ENCODE measurements around the gene CREB5.

Gene CREB5

DNA sequence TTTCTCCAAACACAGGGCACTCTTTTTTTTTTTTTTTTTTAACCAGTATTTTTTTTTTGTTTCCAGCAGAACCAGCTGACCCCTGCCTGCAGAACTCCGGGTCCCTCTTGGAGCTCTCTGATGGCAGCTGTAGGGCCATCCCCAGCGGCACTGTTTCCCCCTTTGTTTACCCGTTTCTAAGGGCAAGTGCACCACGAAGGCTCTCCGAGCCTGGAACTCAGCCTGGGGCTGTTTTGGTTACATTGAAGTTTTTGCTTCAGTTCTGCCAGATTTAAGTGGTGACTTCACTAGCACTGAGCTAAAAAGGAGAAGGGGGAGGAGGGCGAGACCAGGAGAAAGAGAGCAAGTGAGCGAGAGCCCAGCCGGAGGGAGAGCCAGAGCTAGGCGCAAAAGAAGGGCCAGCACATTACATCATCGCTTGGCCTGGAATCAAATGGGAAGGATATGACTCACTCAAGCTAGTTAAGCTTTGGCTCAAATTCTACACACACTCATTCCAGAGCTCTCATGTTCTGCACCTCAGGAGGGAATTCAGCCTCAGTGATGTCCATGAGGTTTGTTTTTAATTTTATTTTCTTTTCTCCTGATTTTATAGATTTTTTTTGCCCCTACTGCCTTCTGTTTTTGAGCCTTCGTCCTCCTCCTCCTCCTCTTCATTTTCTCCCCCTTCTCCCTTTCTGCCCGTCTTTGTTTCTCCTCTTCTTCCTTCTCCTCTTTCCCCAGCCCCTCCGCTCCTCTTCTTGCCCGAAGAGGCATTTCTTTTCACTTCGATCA, 273.5 kb downstream of the CREB5 start:
- peak; percentile 99 for DNase-seq (ENCODE audit: low spot score)

- peak; percentile 63 for DNase-seq (ENCODE audit: low spot score)
Observed at GRCh38 chr7:28686418-28686800, 274.1 kb downstream of the CREB5 start.

DNA sequence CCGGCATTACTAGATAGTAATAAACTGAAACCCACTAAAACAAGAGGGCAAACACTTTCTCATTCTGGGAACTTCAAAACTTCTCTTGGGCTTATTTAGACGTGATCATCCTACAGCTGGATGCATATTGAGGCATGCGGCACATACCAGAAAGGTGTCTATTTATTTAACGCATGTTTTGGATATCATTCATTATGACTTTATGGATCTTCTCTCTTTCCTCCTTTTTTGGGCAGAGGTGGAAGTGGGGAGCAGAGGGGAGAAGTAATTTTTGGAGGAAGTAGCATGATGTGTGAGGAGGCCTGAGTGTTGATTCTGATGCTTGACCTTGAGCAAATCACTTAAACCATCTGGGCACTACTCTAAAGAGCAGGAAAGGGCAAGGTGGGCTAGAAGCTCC, 275.2 kb downstream of the CREB5 start:
- DNase-seq (ENCODE audit: low spot score): no peak

DNA sequence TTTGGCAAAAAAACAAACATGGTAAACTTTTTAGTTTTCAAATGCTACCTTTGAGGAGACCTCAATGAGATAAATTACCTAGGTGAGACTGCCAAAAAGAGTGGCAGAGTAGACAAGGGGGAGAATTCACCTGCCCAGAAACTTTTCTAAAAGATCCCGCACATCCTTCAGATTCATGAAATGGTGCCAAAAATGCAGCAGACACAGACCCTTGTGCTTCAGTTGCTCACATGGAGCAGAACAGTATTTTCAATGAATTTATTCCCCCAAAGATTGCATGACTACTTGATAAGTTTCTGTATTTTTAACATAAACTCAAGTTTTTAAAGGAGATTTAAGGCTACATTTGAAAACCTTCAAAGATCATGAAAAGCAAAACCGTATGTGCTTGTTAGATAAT, 275.9 kb downstream of the CREB5 start:
- DNase-seq (ENCODE audit: low spot score): no peak

DNA sequence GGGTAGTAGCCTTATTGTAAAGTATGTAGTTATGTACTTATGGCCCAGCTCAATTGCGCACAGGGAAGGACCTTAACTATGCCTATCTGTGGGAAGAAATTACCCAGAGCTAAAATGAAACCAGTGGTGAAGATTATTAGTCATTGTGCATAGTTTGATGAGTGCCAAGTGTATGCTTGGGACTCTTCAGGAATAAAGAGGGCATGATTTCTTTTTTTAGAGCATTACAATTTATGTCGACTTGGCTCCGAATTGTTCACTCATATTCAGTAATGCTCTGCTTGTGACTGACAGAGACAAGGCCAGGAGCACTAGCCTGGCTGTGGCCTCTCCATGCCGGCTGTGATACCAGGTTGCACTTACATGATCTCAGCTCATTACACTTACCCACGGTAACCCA, 276.3 kb downstream of the CREB5 start:
- DNase-seq (ENCODE audit: low spot score): no peak

DNA sequence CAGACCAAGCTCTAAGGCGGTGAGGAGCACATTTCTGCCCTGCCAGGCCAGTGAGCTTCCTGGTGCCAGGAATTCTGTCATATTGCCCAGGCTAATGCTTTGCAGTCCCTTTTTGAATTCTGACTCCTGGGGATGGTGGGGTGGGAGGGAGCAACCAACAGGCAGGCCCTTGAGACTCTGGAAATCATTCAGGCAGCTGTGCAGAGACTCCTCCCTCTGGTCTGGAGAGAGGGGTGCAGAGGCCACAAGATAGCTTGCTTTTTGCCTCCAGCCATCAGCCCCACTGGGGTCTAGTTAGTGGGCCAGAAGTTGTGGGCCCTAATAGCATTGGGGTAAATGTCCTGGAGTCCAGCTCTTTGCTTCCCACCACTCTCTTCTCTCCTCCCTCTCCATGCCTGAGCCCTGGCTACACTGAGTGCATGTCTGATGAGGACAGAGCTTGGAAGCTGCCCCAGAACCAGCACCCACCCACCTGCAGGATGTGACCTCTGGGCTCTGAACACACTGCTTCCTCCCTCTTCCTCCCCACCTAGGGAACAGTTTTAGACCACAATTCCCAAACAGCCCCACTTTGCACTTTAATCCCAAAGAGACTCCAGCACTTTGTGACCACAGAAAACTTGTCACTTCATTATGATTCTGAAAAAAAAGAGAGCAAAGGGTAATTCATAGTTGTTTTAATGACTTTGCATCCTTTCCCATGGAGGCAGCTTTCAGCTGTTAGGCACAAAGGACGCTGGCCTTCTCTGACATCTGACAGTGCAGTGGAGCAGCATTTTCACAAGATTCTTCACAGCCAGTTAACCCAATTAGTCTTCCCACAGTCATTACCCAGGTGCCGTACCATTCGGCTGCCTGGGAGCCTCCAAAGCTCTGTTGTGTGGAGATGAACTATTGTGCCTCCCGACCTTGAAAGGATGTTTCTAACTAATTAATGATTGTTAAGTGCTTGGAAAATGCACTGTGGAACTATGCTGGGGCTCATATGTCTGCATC, 283.3 kb downstream of the CREB5 start:
- no peak for DNase-seq (ENCODE audit: low spot score)

DNA sequence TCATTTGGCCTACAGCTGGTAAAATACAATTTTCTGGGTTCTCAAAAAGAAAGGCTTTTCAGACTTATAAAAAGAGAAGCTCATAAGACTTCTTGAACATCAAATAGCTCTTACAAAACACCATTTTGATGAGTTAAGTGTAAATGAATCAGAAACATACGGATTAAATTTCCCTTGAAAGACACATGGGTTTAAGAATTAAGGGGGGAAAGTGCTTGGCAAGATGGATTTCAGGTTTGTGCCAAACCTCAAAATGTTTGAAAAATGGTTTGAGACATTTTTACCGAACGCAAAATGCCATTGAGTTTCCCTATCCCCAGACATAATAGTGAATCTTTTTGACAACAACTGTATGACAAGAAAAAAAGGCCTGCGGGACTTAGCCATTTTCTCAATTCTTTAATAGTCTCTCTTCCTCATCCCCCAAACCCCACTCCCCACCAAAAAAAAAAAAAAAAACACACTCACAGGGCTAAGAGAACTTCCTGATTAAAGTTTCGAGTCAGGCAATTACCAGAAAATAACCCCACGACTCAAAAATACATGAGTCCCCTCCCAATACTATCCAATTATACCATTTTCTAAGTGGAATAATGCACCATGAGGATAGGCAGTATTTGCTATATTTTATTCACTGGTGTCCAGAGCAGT, 285.7 kb downstream of the CREB5 start:
- DNase-seq (ENCODE audit: low spot score): no peak

DNA sequence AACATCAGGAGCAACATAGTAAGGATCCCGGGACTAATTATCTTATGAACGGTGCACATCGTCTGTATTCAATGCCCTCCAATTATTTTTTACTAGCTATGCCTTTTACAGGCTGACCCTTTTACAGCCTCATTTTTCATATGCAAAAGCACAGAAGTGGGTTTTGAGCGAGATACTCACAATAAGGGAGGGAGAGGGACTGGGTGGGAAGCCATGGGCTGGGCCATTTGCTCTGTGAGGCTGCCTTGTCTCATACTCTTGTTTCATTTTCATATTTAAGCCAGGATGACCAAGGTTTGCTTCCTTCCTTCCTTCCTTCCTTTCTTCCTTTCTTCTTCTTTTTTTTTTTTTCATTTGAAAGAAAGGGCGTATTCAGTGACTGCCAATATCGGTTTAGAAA, 286.5 kb downstream of the CREB5 start:
- DNase-seq (ENCODE audit: low spot score): no peak

DNA sequence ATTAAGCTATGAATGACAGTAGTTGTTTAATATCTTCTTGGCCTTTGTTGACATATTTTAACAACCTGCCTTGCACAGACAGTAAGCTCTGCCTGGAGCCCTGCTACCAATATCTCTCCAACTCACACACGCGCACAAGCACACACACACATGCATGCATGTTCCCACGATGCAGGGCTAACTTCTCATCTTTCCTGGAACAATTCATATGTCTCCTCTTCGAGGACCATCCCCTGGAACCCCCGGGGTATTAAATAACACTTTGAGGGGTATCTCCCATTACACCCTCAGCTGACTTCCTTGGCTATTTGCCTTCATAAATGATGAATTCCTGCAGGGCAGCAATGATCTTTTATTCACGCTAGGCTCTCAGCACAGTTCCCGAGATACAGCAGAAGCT, 287.8 kb downstream of the CREB5 start:
- no peak for DNase-seq (ENCODE audit: low spot score)

DNA sequence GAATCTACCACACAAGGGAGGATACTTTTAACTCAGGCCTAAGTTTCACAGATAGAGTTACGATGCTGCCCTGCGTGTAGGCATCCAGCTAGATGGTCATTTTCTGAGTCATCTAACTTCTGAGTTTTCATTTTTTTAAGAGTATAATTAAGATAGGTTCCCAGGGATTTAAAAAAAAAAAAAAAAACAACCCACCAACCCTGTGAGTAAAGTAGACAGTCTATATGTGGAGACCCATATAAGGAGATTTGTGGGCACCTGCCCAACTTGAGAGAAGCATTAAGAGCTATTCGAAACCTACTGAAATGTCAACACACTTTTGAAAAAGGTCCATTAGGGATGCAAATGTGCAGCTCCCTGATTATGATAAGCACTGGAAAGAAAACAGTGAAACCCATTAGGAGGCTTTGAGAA, 288.5 kb downstream of the CREB5 start:
- DNase-seq (ENCODE audit: low spot score): no peak

GRCh38 chr7:28701731-28702130, 289.4 kb downstream of the CREB5 start:
- no peak for DNase-seq (ENCODE audit: low spot score)

GRCh38 chr7:28702171-28702570, 289.9 kb downstream of the CREB5 start:
- no peak for DNase-seq (ENCODE audit: low spot score)

- DNase-seq (ENCODE audit: low spot score): no peak
Observed at GRCh38 chr7:28703037-28703765, 290.9 kb downstream of the CREB5 start.

DNA sequence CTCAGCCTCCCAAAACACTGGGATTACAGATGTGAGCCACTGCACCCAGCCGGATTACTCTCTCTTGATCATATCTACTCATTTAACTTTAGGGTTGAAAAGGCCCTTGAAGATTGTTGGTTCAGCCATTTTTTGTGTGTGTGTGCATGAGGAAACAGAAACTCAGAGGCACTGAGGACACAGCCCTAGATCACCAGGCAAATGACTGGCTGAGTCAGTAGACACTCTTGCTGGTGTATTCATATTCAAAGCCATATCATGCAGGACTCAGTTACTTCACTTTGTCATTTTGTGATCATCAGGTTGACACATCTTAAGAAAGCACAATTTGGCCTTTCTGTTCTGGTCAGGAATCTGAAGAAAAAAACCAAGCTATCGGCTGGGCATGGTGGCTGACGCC, 292.4 kb downstream of the CREB5 start:
- DNase-seq (ENCODE audit: low spot score): no peak

DNA sequence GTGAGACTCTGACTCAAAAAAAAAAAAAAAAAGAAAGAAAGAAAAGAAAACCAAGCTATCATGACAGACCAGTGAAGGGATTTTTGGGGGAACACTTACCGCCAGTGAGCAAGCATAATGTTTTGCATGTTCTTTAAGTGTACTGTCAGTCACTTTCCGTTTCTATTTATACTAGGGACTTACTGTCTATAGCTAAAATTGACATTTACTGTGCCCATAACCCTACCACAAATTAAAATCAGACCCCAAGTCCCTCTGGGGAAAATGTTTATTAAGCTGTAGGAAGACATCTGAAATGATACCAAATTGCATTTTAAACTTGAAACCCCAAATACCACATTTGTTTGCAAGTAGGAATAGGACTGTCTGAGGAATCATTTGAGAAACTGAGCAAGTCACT, 293.0 kb downstream of the CREB5 start:
- DNase-seq (ENCODE audit: low spot score): no peak

- no peak for DNase-seq (ENCODE audit: low spot score)
Observed at GRCh38 chr7:28706584-28706983, 294.3 kb downstream of the CREB5 start.

DNA sequence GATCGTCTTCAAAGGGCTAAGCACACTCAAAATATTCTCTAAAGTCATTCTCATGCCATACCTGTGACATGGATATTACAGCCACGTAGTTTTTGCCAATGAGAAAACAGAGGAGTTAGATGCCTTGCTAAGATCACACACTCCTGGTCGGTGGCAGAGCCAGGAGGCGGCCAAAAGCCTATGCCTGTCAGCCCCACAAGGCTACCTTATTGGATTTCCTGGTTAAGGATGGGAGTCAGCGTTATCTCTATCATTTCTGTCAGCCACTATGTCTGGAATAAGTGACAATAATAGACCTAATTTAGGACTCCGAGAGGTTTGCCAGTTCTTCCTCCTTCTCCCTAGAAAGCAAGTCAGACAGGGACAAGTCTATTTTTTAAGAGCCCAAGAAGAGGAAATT, 295.0 kb downstream of the CREB5 start:
- DNase-seq (ENCODE audit: low spot score): no peak

DNA sequence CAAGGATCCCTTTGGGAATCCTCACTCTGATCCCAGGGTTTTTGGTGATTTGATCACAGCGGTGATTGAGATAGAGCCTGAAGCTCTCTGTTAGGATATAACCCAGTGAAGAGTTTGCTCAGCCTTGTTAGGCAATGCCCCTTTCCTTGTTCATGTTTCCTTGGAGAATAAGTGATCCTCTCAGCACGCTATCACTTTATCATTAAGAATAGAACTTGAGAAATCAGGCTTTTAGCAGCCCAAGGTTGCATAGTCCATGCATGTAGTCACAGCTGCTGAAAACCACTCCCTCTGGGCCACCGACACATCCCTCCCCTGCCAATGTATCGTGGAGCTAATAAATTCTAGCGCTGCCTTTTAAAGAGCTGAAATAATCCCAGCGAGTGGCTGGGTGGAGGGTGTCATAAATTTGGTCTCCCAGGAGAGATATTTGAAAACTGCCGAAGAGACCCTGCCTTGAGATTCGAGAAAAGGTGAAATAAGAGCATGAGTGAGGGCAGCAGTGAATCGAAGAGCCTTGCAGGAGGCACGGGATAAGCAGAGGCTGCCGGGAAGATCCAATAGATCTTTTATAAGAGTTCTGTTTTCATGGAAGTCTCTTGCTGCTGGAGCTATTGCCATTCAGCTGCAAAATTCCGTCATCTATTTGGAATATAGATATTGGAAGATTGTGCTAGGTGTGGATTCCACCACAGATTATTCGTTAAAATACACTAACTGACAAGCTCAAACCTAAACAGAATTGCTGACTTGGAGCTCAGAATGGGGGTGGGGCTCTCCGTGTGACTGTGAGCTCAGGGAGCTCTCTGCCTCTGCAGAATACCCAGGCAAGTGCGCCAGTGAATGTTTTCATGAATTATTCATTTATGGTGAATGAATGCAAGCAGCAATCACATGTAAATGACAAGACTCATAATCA, 296.0 kb downstream of the CREB5 start:
- DNase-seq (ENCODE audit: low spot score): peak; percentile 90

GRCh38 chr7:28709748-28710147, 297.4 kb downstream of the CREB5 start:
- DNase-seq (ENCODE audit: low spot score): no peak

DNA sequence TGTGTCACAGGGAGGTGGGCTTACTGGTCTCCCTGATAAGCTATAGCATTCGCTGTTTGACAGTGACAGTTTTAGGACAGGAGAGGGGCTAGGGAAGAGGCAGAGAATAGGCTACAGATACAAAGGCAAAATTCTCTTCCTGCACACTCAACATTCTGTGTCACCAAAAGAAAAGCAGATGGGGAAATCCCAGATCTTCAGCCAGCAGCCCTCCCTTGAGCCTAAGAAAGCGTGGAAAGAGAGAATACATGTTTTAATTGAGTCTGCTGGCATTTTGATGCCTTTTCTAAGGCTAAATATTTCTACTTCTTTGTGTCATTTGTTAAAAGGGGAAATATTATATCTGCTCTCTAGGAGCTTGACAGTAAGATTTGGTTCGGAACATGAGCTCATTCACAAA, 298.8 kb downstream of the CREB5 start:
- no peak for DNase-seq (ENCODE audit: low spot score)
